ENCODE data around the gene MAGI3. TPM values are rescaled to one million over a fixed set of nuclear protein-coding genes. Genes with fewer than 3 reads are reported as not detected.
A peak's percentile ranks its signal among the peaks of the same experiment; 100 is the strongest.

Gene MAGI3
- polyA plus RNA-seq, 4 donors, result 24.1 to 28.6 (median 27.7) TPM

DNA sequence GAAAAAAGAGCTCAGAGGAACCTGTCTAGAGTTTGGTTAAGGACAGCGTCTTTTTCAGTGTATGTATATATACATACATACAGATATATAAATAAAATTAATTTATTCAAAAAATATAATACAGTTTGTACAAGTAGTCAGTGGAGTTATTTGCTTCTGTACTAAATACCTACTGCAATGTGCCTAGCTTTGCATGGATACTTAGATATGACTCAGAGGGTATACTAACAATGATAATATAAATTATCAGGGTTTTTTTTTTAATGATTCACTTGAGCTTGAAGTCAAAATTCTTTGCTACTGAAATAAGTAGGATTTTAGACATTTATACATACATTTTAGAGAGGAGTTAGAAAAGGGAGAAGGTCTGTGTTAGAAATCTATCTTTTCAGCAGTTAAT is 251.1 kb downstream of the MAGI3 start:
- no peak for DNase-seq (ENCODE audit: low read depth in 4 of 4, low spot score in 3 of 4)

DNA sequence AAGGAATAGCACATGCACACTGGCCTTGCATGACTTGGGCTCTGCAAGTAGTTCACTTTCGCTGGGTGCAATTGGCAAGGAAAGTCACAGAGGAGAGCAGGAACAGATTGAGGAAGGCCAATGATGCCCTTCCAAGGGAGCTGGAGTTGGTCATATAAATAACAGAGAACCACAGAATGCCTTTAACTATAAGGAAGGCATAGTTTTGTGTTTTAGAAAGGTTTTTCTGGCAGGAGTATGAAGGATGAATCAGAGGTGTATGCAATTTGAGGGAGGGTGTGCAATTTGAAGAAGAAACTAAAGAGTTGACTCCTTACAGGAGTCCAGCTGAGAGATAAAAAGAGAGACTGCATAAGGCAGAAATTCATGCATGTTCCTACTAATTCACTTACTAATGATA is 256.8 kb downstream of the MAGI3 start:
- no peak for DNase-seq (ENCODE audit: low read depth in 4 of 4, low spot score in 3 of 4)

DNA sequence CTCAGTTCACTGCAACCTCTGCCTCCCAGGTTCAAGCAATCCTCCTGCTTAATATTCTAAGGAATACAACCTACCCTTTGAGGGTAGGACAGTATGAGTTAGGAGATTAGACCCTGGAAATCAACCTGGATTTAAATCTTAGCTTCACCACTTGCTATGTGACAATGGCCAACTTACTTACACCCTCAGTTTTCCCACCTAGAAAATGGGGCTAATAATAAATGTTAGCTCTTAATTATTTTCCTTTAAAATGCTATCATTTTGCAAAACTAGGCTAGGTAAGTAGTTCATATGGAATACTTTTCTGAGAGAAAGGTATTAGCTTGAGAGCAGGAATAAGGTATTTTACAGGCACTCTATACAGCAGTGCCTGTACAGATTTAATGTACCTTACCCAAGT is 258.2 kb downstream of the MAGI3 start:
- no peak for DNase-seq (ENCODE audit: low read depth in 4 of 4, low spot score in 3 of 4)

DNA sequence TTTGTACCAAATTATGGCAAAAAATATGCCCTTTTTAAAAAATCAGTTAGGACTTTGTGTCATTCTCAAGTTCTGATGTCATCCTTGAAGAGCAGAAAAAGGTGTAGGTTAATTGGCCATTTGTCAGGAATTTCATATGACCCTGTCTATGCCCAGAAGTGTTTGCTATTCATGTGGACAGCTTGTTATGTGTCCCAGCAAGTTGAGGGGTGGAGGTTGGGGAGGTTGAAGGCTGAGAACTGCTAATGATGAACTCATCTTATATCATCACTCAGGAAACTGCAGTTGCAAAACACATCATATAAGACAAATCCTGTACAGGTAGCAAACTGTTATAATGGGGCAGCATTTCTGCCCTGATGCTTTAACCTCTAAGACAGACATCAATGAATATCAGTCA is 262.5 kb downstream of the MAGI3 start:
- DNase-seq (ENCODE audit: low read depth in 4 of 4, low spot score in 3 of 4), result no peak

DNA sequence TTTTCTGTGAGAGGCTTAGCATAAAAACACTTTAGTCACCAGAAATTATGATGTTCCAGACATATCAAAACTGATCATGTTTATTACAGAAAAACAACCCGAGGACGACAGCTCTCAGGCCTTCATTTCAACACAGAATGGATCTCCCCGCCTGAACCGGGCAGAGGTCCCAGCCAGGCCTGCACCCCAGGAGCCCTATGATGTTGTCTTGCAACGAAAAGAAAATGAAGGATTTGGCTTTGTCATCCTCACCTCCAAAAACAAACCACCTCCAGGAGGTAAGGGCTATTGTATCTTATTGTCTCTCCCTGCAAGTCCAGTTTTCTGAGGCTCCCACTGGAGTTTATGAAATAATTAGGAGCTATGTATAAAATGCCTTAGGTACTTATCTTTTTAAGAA is 263.4 kb downstream of the MAGI3 start:
- no peak for DNase-seq (ENCODE audit: low read depth in 4 of 4, low spot score in 3 of 4)

DNA sequence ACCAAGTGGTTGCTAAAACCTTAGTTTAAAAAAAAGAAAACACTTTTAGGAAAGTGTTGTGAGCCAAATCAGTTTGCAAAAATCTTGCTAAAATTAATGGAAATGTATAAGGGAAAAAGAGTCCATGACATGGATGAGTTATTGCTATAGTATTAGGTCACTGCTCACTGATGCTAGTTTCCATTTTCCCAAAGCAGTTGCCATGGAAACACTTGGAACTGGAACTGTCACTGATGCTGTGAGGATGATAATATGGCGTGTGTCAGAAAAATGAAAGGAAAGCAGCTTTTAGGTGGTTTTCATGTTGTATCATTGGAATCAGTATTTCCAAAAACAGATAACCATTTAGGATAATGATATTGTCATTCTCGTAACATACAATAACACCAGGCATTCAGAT is 264.6 kb downstream of the MAGI3 start:
- no peak for DNase-seq (ENCODE audit: low read depth in 4 of 4, low spot score in 3 of 4)

DNA sequence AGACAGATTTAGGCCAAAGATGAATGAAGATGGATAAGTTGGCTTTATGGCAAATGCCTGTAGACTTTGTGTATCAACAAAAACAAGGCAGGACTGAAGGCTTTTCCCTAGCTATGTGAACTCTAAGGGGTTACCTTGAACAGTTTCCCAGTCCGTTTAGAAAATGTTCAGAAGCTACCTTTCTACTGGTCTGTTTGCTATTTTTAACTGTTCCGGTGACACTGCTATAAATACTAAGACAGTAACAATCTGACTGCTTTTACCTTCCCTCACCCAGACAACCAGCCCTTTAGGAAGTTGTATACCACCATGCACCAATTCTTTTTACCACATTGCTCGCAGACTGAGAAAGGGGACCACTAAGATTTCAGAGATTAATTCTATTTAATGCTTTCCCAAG is 266.8 kb downstream of the MAGI3 start:
- no peak for DNase-seq (ENCODE audit: low read depth in 4 of 4, low spot score in 3 of 4)

DNA sequence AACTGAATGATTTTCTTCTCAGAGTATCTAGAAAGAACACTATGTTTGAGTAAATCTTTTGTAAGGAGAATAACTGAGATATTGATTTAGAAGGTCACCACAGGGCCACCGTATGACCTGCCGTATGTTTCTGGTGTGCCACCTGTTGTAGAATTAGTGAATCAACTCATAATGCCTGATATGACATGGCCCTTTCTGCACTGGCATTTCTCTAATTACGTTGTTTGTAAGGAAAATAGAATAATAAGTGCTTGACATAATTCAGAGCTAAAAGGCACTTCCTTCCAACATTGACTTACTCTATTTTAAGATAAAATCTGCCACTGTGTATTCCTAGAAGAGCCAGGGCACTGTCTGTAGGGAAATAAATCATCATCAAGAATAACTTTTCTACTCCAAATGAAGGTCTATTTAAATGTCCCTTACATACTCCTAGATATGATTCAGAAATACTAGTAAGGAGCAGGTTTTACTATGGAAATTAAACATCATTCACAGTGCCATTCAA is 267.3 kb downstream of the MAGI3 start:
- DNase-seq (ENCODE audit: low read depth in 4 of 4, low spot score in 3 of 4), result no peak

DNA sequence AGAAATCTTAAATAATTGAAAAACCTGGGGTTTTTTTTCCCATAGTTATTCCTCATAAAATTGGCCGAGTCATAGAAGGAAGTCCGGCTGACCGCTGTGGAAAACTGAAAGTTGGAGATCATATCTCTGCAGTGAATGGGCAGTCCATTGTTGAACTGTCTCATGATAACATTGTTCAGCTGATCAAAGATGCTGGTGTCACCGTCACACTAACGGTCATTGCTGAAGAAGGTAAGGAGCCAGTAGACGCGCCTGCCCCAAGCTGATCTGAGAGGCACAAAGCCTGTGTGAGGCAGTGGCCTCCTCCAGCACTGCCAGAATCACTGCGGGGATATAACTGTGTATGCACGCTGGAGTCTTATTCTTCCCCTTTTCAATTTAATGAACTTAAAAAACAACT is 268.7 kb downstream of the MAGI3 start:
- no peak for DNase-seq (ENCODE audit: low read depth in 4 of 4, low spot score in 3 of 4)

DNA sequence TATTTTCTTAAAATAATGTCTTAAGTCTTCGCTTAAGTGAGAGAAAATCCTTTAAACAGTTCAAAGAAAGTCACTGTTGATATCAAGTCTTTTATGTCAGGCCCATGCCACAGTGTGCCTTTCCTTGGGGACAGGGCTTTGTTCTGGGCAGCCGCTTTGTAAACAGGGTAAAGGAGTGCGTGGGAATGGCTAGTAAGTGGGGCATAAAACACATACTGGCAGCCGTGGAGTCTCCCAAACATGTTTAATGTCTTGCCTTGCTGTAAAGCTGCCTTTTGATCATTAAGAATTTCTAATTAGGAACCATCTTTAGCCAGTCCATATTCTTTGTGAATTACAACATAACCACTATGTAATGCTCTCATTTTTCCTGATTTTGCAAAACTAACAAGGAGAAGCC is 269.2 kb downstream of the MAGI3 start:
- no peak for DNase-seq (ENCODE audit: low read depth in 4 of 4, low spot score in 3 of 4)

DNA sequence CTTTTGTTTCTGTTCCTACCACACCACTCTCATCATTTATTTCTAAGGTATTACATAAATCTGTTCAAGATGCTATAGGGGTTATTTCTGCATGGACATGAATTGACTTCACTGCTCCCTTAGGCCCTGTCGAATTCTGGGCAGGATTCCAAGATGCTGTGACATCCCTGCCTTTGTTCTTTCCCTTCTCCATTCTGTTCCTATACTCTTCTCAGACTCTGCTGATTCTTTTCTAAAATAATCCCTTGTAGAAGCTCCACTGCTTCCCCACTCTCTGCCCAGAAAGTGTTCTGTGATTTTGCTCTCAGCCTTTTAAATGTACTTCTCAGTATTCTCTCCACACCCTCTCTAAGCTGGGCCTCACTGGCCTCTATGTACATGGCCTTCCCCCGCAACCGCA is 269.8 kb downstream of the MAGI3 start:
- no peak for DNase-seq (ENCODE audit: low read depth in 4 of 4, low spot score in 3 of 4)

DNA sequence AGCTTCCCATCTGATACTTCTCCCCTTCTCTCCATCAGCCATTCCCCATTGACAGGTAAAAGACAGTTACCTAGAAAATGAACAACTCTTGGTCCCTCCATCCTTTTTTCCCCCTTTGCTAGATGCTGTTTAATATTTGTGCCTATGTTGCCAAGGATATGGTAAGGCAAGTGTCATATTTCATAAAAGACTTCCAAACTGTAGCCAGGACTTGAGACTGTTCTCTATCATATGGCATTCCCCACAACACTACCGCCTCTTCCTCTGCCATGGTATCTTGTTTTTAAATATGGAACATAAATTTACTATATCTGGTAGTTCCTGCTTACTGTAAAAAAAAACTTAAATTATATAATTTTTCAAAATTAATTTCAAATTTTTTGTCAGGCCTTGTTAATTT is 271.8 kb downstream of the MAGI3 start:
- DNase-seq (ENCODE audit: low read depth in 4 of 4, low spot score in 3 of 4), result no peak

DNA sequence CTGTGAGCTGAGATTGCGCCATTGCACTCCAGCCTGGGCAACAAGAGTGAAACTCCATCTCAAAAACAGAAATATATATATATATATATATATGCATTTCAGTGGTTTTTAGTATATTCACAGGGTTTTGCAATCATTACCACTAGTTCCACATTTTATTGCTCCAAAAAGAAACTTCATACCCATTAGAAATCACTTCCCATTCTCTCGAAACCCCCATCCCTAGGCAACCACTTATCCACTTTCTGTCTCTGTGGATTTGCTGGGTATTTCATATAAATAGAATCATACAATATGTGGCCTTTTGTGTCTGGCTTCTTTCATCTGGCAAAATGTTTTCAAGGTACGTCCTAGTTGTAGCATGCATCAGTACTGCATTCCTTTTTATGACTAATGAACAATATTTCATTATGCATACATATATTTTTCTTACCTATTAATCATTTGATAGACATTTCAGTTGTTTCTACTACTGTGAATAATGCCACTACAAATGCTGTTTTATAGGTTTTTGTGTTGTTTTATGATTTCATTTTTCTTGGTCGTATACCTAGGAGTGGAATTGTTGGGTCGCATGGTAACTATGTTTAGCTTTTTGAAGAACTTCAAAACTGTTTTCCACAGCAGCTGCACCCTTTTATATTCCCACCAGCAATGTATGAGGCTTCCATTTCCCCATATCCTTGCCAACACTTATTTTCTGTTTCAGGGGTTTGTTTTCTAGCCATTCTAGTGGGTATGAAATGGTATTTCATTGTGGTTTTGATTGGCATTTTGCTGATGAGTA is 273.0 kb downstream of the MAGI3 start:
- no peak for DNase-seq (ENCODE audit: low read depth in 4 of 4, low spot score in 3 of 4)

DNA sequence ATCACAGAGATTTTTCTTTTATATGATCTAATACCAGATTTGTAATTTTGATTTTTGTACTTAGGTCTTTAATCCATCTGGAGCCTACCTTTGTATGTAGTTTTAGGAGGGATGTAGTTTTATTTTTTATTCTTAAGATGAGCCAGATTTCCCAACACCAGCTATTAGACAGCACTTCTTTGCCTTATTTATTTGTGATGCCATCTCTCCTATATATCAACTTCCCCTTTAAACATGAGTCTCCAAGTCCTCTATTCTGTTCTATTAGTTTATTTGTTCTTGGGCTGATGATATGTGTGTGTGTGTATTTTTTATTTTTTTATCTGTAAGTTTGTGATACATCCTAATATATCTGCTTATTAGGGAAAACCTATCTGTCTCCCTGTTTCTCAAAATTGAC is 274.8 kb downstream of the MAGI3 start:
- DNase-seq (ENCODE audit: low read depth in 4 of 4, low spot score in 3 of 4), result no peak

DNA sequence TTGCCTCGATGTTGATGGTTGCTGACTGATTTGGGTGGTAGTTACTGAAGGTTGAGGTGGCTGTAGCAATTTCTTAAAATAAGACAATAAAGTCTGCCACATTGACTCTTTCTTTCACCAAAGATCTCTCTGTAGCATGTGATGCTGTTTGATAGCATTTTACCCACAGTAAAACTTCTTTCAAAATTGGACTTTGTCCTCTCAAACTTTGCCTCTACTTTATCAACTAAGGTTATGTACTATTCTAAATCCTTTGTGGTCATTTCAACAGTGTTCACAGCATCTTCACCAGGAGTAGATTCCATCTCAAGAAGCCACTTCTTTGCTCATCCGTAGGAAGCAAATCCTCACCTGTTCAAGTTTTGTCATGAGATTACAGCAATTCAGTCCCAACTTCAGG is 275.8 kb downstream of the MAGI3 start:
- DNase-seq (ENCODE audit: low read depth in 4 of 4, low spot score in 3 of 4), result no peak

DNA sequence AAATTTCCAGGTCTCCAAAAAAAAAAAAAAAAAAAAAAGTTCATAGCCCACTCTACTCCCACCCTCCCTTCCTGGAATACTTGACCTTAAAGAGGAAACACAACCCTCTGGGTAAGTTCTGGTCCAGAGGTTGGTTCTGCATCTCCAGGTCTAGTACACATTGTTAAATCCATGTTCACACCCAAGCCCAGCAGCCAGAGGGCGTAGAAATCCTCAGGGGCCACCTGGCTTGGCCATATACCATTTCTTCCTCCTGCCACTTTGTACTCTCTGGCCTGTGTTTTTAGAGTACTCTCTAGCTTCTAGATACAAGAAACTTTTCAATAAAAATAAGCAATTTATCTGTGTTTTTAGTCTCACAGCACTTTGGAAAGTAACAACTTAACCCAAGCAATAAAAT is 279.7 kb downstream of the MAGI3 start:
- no peak for DNase-seq (ENCODE audit: low read depth in 4 of 4, low spot score in 3 of 4)

DNA sequence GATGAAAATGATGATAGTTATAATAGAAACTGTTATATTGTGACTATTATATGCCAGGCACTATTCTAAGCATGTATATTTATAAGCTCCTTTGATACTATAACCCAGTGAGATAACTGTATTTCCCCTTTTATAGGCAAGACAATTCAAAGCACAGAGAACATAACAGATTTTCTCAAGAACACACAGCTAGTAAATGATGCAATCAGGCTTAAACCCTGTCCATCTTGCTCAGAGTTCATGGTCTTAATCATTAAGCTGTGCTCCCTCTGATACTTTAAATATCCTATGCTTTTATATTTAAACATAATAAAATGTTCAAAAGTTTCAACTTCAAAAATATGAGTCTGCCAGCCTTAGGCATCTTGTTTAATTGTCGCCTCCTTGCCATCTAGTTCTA is 280.3 kb downstream of the MAGI3 start:
- DNase-seq (ENCODE audit: low read depth in 4 of 4, low spot score in 3 of 4), result no peak

DNA sequence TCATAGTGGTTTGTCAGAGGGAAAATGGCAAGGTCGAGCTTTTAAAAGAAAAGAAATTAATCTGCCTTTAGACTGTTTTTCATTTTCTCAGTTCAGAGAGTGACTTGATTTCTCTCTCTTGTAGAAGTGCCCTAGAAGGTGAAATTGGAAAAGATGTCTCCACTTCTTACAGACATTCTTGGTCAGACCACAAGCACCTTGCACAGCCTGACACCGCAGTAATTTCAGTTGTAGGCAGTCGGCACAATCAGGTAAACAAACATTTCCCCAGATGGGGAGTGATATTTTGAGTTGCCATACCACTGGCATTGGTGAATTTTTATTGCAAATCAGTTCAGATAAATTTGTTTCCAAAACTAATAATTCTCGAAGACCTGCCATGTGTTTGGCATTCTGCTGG is 282.2 kb downstream of the MAGI3 start:
- DNase-seq (ENCODE audit: low read depth in 4 of 4, low spot score in 3 of 4), result no peak

DNA sequence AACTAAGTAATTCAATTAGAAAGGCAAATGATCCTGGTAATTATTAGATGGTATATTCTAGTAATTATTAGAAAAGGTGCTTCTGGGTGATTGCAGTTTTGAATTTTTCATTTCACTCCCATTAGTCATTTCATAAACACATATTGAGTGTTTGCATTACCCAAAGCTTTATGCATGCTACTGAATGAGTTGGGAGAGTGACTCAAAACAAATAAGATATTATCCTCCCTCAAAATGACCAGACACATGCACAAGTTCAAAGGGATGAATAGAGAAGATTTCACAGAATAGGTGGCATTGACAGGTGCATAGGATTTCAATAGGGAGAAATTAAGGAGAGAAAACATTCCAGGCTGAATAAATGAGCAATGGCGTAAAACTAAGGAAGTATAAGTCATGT is 284.3 kb downstream of the MAGI3 start:
- no peak for DNase-seq (ENCODE audit: low read depth in 4 of 4, low spot score in 3 of 4)

DNA sequence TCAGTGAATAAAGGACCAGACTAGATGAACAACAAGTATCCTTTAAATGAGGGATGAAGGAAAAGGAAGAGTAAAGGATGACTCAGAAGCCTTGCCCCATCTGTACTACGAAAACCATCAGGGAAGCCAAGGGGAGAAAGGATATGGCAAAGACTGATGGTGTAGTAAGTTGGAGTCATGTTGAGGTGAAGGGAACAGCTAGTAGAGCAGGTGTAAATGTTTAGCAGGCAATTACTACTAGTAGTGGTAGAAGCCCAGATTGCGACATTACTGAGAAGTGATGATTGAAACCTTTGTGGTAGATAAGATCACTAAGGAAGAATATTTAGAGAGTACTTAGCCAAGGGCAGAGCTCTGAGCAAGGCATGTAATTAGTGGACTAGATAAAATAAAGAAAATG is 285.0 kb downstream of the MAGI3 start:
- DNase-seq (ENCODE audit: low read depth in 4 of 4, low spot score in 3 of 4), result no peak

DNA sequence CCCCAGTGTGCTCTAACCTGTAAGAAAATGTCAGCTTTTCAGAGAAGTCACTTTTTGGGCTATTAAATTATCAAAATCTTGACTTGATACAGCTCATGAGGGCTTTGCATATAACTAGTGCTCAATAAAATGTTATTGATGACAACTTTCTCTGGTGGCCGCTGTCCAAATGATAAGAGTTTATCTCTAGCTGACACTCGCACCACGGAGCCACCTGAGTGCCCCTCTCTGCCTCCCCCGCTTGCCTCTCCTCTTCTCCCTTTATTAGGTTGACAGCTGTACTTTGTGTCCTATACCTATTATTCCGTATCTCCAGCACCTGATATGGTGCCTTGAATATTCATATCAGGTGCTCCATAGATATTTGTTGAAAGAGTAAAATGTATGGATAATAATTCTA is 286.2 kb downstream of the MAGI3 start:
- no peak for DNase-seq (ENCODE audit: low read depth in 4 of 4, low spot score in 3 of 4)

DNA sequence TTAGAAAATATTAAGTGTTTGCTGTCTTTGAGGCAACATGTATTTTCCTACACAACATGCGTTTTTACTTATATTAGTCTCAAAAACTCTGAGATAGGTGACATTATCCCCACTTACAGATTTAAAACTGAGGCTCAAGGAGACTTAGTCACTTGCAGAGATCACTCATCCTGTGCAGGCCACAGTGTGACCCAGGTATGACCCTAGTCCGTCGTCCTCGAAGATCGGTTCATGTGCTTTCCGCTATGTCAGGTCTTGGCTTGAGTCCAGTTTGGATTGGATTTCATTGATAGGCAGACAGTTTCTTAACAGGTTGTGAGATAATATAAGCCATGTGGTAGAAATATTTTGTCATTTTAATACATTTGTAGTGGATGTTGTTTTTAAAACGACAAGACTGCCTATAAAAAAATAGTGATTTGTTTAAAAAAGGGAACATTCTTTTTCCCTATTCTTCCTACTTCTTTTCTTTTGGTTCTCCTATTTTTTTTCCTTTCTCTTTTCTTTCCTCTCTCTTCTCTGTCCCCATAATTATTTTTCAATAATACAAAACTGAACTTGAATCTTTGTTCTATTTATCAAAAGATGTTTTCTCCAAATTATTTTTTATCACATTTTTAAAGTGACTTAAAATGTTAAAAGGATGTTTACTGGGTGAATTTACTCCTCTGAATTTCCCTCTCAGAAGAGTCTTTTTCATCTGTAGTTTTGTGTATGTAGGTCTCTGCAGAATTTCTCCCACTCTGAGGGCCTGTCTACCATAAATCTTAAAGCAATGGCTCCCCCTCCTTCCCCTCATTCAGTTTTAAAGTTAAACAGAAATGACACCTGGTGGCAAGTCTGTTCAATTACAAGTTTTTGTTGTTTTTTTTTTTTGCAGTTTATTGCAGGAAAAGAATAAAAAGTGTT is 287.2 kb downstream of the MAGI3 start:
- DNase-seq (ENCODE audit: low read depth in 4 of 4, low spot score in 3 of 4), result peak; percentile 40 to 69 (median 54)

All from right renal pelvis (tissue), 4 donors.